ENCODE data around the gene HIPK3.
"Not testable (repeated sequence)": the region's sequence is repeated elsewhere in the genome, so short reads cannot be mapped to it uniquely, and the experiment has no call there.

DNA sequence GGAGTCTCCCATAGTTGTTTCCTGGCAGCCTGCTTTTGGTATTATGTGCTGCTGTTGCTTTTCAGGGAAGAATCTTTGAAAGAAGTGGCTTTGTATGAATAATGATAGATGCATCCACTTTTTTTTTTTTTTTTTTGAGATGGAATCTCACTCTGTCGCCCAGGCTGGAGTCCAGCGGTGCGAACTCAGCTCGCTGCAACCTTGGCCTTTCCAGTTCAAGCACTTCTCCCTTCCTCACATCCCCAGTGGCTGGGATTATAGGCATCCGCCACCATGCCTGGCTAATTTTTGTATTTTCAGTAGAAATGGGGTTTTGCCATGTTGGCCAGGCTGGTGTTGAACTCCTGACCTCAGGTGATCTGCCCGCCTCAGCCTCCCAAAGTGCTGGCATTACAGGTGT is 49.6 kb downstream of the HIPK3 start:
- TF ChIP-seq POLR2A, EP300, POLR2AphosphoS5 (IDR thresholded peaks at IDR 0.05): not testable (repeated sequence)
- TF ChIP-seq, protein P1, sequence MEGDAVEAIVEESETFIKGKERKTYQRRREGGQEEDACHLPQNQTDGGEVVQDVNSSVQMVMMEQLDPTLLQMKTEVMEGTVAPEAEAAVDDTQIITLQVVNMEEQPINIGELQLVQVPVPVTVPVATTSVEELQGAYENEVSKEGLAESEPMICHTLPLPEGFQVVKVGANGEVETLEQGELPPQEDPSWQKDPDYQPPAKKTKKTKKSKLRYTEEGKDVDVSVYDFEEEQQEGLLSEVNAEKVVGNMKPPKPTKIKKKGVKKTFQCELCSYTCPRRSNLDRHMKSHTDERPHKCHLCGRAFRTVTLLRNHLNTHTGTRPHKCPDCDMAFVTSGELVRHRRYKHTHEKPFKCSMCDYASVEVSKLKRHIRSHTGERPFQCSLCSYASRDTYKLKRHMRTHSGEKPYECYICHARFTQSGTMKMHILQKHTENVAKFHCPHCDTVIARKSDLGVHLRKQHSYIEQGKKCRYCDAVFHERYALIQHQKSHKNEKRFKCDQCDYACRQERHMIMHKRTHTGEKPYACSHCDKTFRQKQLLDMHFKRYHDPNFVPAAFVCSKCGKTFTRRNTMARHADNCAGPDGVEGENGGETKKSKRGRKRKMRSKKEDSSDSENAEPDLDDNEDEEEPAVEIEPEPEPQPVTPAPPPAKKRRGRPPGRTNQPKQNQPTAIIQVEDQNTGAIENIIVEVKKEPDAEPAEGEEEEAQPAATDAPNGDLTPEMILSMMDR (IDR thresholded peaks at IDR 0.05): not testable (repeated sequence)

Data from gastroesophageal sphincter (tissue), 3 donors.